Nephron (organoid): ENCODE data around the gene GNG2.

ENCODE experiments used
- H3K27ac Mint-ChIP-seq, 3 experiments: 2 replicates each; pipeline ENCODE4 v1.8.0; 2020; ENCODE audit warnings: mixed read lengths in 3 of 3, mild to moderate bottlenecking in 2 of 3, moderate library complexity in 1 of 3
- H3K27me3 Mint-ChIP-seq: 2 replicates; pipeline ENCODE4 v1.8.0; 2021; ENCODE audit warnings: low read depth, mild to moderate bottlenecking, moderate library complexity, mixed read lengths
- H3K36me3 Mint-ChIP-seq: 2 replicates; pipeline ENCODE4 v1.8.0; 2020; ENCODE audit warnings: low read depth, mixed read lengths
- H3K4me1 Mint-ChIP-seq: 2 replicates; pipeline ENCODE4 v1.8.0; 2020; ENCODE audit warnings: mixed read lengths
- H3K4me3 Mint-ChIP-seq, 3 experiments: 2 replicates each; pipeline ENCODE4 v1.8.0; 2020; ENCODE audit warnings: mild to moderate bottlenecking in 3 of 3, mixed read lengths in 3 of 3, moderate library complexity in 2 of 3
- H3K9me3 Mint-ChIP-seq: 2 replicates; pipeline ENCODE4 v1.8.0; 2020; ENCODE audit warnings: mixed read lengths
- TF ChIP-seq, protein P1 (sequence below), 3 experiments: fragments of 200-600 bp; sonication (generic); IDR thresholded peaks; one replicate each; pipeline ENCODE4 v1.5.0; 2021; ENCODE audit warnings: antibody characterized with exemption in 3 of 3; ENCODE audit not compliant: unreplicated experiment in 3 of 3

Gene GNG2

DNA sequence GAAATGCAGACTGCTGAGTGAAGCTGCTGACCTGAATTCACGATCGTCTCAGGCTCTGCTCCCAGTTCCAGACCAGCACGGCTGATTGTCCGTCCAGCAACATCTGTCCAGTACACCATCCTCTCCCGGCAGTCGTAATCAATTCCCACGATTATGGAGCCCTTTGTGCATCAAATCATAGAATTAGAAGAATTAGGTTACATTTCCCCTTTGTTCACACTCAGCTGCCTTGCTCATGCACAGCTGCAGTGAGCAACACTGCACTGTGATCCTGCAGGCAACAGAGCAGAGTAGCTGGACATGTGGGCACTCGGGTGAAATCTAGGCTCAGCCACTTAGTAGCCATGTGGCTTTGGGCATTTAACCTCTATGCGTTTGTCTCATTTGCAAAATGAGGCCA is 151.1 kb downstream of the GNG2 start:
- H3K36me3 Mint-ChIP-seq = peaks cover 72% of the 10 kb centered on the region
- no peaks in the 10 kb centered on the region for H3K4me1 Mint-ChIP-seq
- H3K4me3 Mint-ChIP-seq = no peak overlapping the region
- TF ChIP-seq, protein P1, sequence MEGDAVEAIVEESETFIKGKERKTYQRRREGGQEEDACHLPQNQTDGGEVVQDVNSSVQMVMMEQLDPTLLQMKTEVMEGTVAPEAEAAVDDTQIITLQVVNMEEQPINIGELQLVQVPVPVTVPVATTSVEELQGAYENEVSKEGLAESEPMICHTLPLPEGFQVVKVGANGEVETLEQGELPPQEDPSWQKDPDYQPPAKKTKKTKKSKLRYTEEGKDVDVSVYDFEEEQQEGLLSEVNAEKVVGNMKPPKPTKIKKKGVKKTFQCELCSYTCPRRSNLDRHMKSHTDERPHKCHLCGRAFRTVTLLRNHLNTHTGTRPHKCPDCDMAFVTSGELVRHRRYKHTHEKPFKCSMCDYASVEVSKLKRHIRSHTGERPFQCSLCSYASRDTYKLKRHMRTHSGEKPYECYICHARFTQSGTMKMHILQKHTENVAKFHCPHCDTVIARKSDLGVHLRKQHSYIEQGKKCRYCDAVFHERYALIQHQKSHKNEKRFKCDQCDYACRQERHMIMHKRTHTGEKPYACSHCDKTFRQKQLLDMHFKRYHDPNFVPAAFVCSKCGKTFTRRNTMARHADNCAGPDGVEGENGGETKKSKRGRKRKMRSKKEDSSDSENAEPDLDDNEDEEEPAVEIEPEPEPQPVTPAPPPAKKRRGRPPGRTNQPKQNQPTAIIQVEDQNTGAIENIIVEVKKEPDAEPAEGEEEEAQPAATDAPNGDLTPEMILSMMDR (IDR thresholded peaks at IDR 0.05; ENCODE audit: unreplicated experiment in 3 of 3) = no peak
- H3K27me3 Mint-ChIP-seq = no peaks in the 10 kb centered on the region
- peak overlapping the region in 1 of 3 experiments; percentile 41 for H3K27ac Mint-ChIP-seq
- no peaks in the 10 kb centered on the region for H3K9me3 Mint-ChIP-seq

DNA sequence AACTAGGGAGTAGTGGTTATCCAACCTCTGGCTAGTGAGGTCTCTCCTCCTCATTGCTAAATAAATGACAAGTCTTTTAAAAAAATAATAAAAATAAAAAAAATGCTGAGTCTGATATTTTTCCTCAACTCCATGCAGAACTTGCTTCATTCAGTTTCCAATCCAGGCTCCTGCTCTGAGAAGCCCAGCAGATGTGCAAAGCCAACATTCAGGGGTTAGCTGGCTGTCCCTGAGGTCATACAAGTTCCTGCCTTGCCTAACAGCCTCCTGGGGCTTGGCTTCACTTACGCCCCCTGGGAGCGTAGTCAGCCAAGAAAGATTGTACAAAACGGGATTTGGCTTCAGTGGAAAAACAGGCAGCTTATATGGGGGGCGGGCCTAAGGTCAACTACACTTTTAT is 152.2 kb downstream of the GNG2 start:
- H3K27me3 Mint-ChIP-seq = peaks cover 3% of the 10 kb centered on the region

DNA sequence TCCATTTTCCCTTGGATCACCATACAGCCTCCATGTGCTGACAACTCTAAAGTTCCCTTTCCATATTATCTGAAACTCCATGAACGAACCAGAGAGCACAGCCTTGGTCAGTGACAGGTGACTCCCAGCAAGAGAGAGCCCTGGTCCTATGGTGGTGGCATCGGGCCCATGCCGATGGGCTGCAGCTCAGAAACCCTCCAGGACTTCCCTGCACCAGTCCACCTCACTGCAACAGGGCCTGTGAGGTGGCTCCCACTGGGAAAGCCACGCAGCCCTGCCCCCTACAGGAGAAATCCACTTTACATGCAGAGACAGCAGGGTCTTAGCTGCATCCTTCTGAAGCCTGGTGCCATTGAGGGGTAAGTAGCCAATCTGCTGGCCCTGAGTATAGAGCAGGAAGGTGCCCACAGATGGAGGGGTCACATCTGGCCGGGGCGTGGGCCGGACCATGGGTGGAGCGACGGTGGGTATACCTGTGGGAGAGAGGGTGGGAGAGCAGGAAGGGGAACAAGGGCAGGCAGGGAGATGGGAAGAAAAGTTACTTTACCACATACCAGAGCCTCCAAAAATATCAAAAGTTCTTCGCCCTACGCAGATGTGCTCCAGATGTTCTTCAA is 153.7 kb downstream of the GNG2 start:
- Mint-ChIP-seq H3K4me3 (no peak overlapping the region), H3K36me3 (peaks cover 72% of the 10 kb centered on the region), H3K27ac (no peak overlapping the region), H3K27me3 (peaks cover 3% of the 10 kb centered on the region), H3K9me3 (no peaks in the 10 kb centered on the region), H3K4me1 (no peaks in the 10 kb centered on the region)
- TF ChIP-seq, protein P1 (IDR thresholded peaks at IDR 0.05; ENCODE audit: unreplicated experiment in 3 of 3) = no peak

More for the DNA sequence above, 152.2 kb downstream of the GNG2 start:
- Mint-ChIP-seq H3K36me3 (peaks cover 74% of the 10 kb centered on the region), H3K4me3 (no peak overlapping the region), H3K27ac (no peak overlapping the region), H3K9me3 (no peaks in the 10 kb centered on the region), H3K4me1 (no peaks in the 10 kb centered on the region)
- TF ChIP-seq, protein P1 (IDR thresholded peaks at IDR 0.05; ENCODE audit: unreplicated experiment in 3 of 3) = no peak

DNA sequence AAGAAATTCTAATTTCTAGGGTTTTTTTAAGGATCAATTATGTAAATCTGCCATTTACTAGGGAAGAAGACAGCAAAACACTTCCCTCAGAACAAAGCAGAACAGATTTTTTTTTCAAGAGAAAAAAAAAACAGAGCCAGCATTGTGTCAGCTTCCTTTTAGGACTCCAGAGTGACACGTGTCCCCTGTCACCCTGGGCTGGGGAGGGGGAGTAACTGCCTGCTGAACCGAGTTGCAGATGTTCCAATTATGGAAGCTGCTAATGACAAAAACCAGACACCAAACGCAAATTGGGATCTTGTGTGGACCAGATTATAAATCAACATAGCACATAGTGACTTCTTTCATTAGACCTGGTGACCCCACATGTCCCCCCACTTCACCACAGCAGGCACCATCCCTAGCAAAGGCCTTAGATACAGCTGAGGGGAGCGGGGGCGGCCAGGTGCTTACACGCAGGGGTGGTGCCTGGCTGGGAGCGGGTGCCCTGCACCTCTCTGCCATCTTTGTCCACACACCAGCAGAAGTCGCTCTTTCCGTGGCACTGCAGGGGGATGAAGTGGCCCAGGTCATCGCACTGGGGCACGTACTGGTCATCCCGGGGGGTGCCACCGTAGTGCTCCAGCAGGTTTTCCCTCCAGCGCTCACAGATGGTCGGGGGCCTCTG is 154.3 kb downstream of the GNG2 start:
- no peak overlapping the region for H3K27ac Mint-ChIP-seq
- peaks cover 69% of the 10 kb centered on the region for H3K36me3 Mint-ChIP-seq
- no peak overlapping the region for H3K4me3 Mint-ChIP-seq
- peaks cover 3% of the 10 kb centered on the region for H3K27me3 Mint-ChIP-seq
- no peaks in the 10 kb centered on the region for H3K4me1 Mint-ChIP-seq
- no peaks in the 10 kb centered on the region for H3K9me3 Mint-ChIP-seq
- TF ChIP-seq, protein P1 (IDR thresholded peaks at IDR 0.05; ENCODE audit: unreplicated experiment in 3 of 3) = no peak

DNA sequence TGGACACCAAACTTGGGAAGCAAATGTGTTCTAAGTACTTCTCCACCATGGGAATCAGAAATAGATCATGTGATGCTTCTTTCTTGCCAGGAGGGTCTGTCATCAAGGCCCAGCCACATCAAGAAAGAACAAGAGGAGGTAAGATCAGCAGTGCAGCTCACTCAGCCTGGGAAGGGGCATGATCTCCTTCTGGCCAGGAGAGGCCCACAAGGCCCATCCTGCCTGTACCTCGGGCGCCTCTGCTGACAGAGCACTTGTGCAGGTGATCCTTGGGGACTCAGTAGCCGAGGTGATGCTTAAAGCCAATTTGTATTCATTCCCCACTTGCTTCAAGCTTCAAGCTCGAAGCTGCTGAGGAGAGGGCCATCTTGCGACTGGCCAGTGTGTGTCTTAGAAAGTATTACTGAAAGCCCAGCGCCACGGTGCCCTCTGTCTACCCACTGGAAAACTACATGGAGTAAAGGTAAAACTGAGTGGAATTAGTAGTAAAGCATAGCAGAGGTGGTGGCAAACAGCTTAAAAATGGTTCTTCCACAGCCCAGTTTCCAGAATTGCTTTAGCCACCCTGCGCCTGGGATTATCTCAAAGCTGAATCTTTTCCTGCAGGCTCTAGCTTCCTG is 155.1 kb downstream of the GNG2 start:
- Mint-ChIP-seq H3K27me3 (peaks cover 3% of the 10 kb centered on the region), H3K4me1 (peaks cover 1% of the 10 kb centered on the region), H3K4me3 (no peak overlapping the region), H3K27ac (no peak overlapping the region), H3K9me3 (no peaks in the 10 kb centered on the region), H3K36me3 (peaks cover 75% of the 10 kb centered on the region)
- TF ChIP-seq, protein P1 (IDR thresholded peaks at IDR 0.05; ENCODE audit: unreplicated experiment in 3 of 3) = peak; percentile 22 to 41 (median 32)
